Tibial nerve (tissue), 4 donors: ENCODE results near the gene ANKRD39.

ENCODE experiments used
- CTCF ChIP-seq, 5 experiments: fragments of 200-600 bp in 3 of 5; fragments of 450-650 bp in 2 of 5; sonication (generic) in 3 of 5; IDR thresholded peaks; one replicate each; pipeline ENCODE4 v1.5.1; 2016 to 2019; ENCODE audit warnings: antibody characterized with exemption in 5 of 5, mild to moderate bottlenecking in 3 of 5, moderate library complexity in 2 of 5
- EP300 ChIP-seq, 2 donors: sonication (generic); formaldehyde crosslinking; IDR thresholded peaks; one replicate each; pipeline ENCODE4 v1.6.1; 2017; ENCODE audit warnings: antibody characterized with exemption in 2 of 2, mild to moderate bottlenecking in 1 of 2
- POLR2A ChIP-seq, 2 donors: fragments of 450-650 bp; IDR thresholded peaks; one replicate each; pipeline ENCODE4 v1.6.1; 2017; ENCODE audit warnings: antibody characterized with exemption in 2 of 2, mild to moderate bottlenecking in 2 of 2, moderate library complexity in 2 of 2

GRCh38 chr2:96819128-96819875, 38.5 kb downstream of the ANKRD39 start:
- TF ChIP-seq CTCF (IDR thresholded peaks at IDR 0.05) (no peak), EP300 (IDR thresholded peaks at IDR 0.05) (no peak), POLR2A (IDR thresholded peaks at IDR 0.05) (no peak)
